HFF-Myc (cell line): Measurements from ENCODE around the gene GRIP1.

Experiments
- DNase-seq: peaks from one replicate; pipeline ENCODE4 v3.0.0-alpha.2; 2011; ENCODE audit warnings: low read depth; ENCODE audit errors: extremely low read depth
- H3K4me3 ChIP-seq: replicated peaks from 2 replicates; pipeline ENCODE4 v1.5.1; 2011; ENCODE audit warnings: low read depth, mild to moderate bottlenecking, control low read depth, low read length
- TF ChIP-seq, protein P1 (sequence below): IDR thresholded peaks from 2 replicates; pipeline ENCODE4 v1.5.1; 2012; ENCODE audit warnings: mild to moderate bottlenecking, low read depth, low read length, control low read depth; ENCODE audit errors: missing control alignments

Gene GRIP1

DNA sequence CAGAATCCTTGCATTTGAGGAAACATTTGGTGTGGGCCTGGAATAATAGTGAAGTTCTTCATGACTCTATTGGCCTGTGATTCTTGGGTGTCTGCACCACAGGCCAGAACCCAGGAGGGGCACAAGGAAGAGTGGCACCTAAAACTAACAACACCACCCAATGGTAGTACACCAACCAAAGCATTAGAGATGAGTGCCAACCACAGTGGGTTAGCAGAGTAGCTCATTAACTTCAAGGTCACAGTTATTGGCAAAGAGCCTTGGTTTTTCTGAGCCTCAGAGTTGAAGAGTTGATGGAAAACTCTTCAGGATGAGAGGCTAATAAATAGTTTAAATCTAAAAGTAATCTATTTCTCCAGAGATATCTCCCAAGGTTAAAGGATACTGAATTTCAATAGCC, 319.6 kb downstream of the GRIP1 start:
- H3K4me3 ChIP-seq: no peak overlapping the region
- no peak for DNase-seq
- TF ChIP-seq, protein P1, sequence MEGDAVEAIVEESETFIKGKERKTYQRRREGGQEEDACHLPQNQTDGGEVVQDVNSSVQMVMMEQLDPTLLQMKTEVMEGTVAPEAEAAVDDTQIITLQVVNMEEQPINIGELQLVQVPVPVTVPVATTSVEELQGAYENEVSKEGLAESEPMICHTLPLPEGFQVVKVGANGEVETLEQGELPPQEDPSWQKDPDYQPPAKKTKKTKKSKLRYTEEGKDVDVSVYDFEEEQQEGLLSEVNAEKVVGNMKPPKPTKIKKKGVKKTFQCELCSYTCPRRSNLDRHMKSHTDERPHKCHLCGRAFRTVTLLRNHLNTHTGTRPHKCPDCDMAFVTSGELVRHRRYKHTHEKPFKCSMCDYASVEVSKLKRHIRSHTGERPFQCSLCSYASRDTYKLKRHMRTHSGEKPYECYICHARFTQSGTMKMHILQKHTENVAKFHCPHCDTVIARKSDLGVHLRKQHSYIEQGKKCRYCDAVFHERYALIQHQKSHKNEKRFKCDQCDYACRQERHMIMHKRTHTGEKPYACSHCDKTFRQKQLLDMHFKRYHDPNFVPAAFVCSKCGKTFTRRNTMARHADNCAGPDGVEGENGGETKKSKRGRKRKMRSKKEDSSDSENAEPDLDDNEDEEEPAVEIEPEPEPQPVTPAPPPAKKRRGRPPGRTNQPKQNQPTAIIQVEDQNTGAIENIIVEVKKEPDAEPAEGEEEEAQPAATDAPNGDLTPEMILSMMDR: no peak

DNA sequence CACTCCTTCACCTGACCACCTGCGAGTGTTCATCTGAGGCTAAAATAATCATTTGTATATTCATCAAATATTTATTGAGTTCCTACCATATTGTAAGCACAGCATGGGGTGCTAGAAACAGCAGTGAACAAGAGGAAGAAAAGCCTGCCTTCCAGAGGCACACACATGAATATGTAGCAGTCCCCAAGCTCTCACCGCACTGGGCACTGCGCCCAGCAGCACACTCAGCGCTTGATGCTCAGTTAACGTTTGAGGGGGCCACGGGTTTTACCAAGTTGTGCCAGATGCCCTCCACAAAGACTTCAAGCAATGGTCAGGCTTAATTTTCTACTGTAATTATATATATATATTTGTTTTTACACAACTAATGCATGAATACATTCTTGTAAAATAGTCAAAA, 324.6 kb downstream of the GRIP1 start:
- DNase-seq: no peak
- H3K4me3 ChIP-seq: no peak overlapping the region
- TF ChIP-seq, protein P1: no peak

- TF ChIP-seq, protein P1: no peak
- no peak for DNase-seq
- H3K4me3 ChIP-seq: no peak overlapping the region
These were observed 326.0 kb downstream of the GRIP1 start for GRCh38 chr12:66352899-66353298.

GRCh38 chr12:66352197-66352596, 326.7 kb downstream of the GRIP1 start:
- TF ChIP-seq, protein P1: peak; percentile 31
- H3K4me3 ChIP-seq: no peak overlapping the region
- DNase-seq: no peak

GRCh38 chr12:66351301-66351700, 327.6 kb downstream of the GRIP1 start:
- DNase-seq: no peak
- H3K4me3 ChIP-seq: no peak overlapping the region
- TF ChIP-seq, protein P1: no peak

DNA sequence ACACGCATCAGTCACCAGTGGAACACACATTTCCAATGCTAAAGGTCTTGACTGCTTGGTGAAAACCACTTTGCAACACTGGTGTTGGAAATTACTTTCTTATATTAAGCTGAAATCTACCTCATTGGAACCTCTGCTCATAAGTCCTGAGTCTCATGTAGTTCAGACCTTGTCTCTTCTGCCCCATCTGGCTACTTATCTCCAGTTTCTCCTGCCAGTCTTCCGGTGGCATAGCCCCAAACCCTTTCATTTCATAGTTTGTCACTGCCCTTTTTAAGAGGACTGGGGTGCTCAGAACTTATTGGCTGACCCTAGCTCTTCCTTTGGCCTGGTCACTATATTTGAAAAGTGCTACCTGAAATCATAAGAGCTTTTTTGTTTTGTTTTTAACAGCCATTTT, 332.9 kb downstream of the GRIP1 start:
- no peak overlapping the region for H3K4me3 ChIP-seq
- no peak for DNase-seq
- TF ChIP-seq, protein P1: no peak

DNA sequence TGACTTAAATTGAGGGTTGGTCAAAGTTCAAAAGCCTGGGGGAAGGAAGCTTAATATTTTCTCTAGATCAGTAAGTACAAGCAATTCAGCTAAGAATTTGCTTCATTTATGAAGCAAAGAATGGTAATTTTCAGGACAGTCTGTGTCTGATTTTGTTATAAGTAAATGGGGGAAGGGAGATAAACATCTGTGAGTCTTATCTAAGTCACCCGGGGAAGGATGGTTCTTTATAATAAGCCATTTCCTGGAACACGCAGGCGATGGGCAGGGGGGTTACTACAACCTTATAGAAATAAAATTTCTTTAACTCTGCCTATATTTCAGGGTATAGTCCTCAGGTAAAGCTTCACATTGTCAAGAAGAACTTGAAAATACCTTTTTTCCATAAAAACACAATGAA, 333.7 kb downstream of the GRIP1 start:
- no peak for DNase-seq
- H3K4me3 ChIP-seq: no peak overlapping the region
- TF ChIP-seq, protein P1: no peak
